Nephron (organoid): Measurements from ENCODE around the gene APOL4.

Experiments
- H3K27ac Mint-ChIP-seq, 3 experiments: 2 replicates each; pipeline ENCODE4 v1.8.0; 2020; ENCODE audit warnings: mixed read lengths in 3 of 3, mild to moderate bottlenecking in 2 of 3, moderate library complexity in 1 of 3
- H3K27me3 Mint-ChIP-seq: 2 replicates; pipeline ENCODE4 v1.8.0; 2021; ENCODE audit warnings: low read depth, mild to moderate bottlenecking, moderate library complexity, mixed read lengths
- H3K36me3 Mint-ChIP-seq: 2 replicates; pipeline ENCODE4 v1.8.0; 2020; ENCODE audit warnings: low read depth, mixed read lengths
- H3K4me1 Mint-ChIP-seq: 2 replicates; pipeline ENCODE4 v1.8.0; 2020; ENCODE audit warnings: mixed read lengths
- H3K4me3 Mint-ChIP-seq, 3 experiments: 2 replicates each; pipeline ENCODE4 v1.8.0; 2020; ENCODE audit warnings: mild to moderate bottlenecking in 3 of 3, mixed read lengths in 3 of 3, moderate library complexity in 2 of 3
- H3K9me3 Mint-ChIP-seq: 2 replicates; pipeline ENCODE4 v1.8.0; 2020; ENCODE audit warnings: mixed read lengths
- CTCF ChIP-seq, 3 experiments: fragments of 200-600 bp; sonication (generic); IDR thresholded peaks; one replicate each; pipeline ENCODE4 v1.5.0; 2021; ENCODE audit warnings: antibody characterized with exemption in 3 of 3; ENCODE audit not compliant: unreplicated experiment in 3 of 3

APOL4 gene

GRCh38 chr22:36199001-36199551 is 2.5 kb downstream of the APOL4 start:
- TF ChIP-seq CTCF (IDR thresholded peaks at IDR 0.05; ENCODE audit: unreplicated experiment in 3 of 3): no peak
- Mint-ChIP-seq H3K36me3 (no peaks in the 10 kb centered on the region), H3K27ac (peak overlapping the region; percentile 52 to 79 (median 60)), H3K27me3 (no peaks in the 10 kb centered on the region), H3K4me3 (peak overlapping the region in 1 of 3 experiments; percentile 58), H3K4me1 (peaks cover 81% of the 10 kb centered on the region), H3K9me3 (no peaks in the 10 kb centered on the region)

- no peak for TF ChIP-seq CTCF (IDR thresholded peaks at IDR 0.05; ENCODE audit: unreplicated experiment in 3 of 3)
- H3K27me3 Mint-ChIP-seq: no peaks in the 10 kb centered on the region
- no peaks in the 10 kb centered on the region for H3K9me3 Mint-ChIP-seq
- peak overlapping the region; percentile 98 to 99 (median 99) for H3K27ac Mint-ChIP-seq
- H3K4me1 Mint-ChIP-seq: peaks cover 79% of the 10 kb centered on the region
- no peaks in the 10 kb centered on the region for H3K36me3 Mint-ChIP-seq
- H3K4me3 Mint-ChIP-seq: peak overlapping the region in 1 of 3 experiments; percentile 7
These were observed 3.1 kb downstream of the APOL4 start for GRCh38 chr22:36198536-36198935.

- peak overlapping the region; percentile 98 to 99 (median 99) for H3K27ac Mint-ChIP-seq
- no peaks in the 10 kb centered on the region for H3K36me3 Mint-ChIP-seq
- peaks cover 70% of the 10 kb centered on the region for H3K4me1 Mint-ChIP-seq
- peak overlapping the region; percentile 53 to 75 (median 62) for H3K4me3 Mint-ChIP-seq
- no peak for TF ChIP-seq CTCF (IDR thresholded peaks at IDR 0.05; ENCODE audit: unreplicated experiment in 3 of 3)
- peaks cover 3% of the 10 kb centered on the region for H3K27me3 Mint-ChIP-seq
- H3K9me3 Mint-ChIP-seq: no peaks in the 10 kb centered on the region
These were observed 4.0 kb downstream of the APOL4 start for GRCh38 chr22:36197514-36198146.

- no peaks in the 10 kb centered on the region for H3K36me3 Mint-ChIP-seq
- H3K27me3 Mint-ChIP-seq: peaks cover 7% of the 10 kb centered on the region
- TF ChIP-seq CTCF (IDR thresholded peaks at IDR 0.05; ENCODE audit: unreplicated experiment in 3 of 3): no peak
- H3K4me1 Mint-ChIP-seq: peaks cover 65% of the 10 kb centered on the region
- H3K27ac Mint-ChIP-seq: peak overlapping the region; percentile 98 to 99 (median 99)
- peak overlapping the region; percentile 53 to 75 (median 62) for H3K4me3 Mint-ChIP-seq
- no peaks in the 10 kb centered on the region for H3K9me3 Mint-ChIP-seq
These were observed 4.6 kb downstream of the APOL4 start for GRCh38 chr22:36197065-36197440.

- Mint-ChIP-seq H3K36me3 (no peaks in the 10 kb centered on the region), H3K27ac (peak overlapping the region; percentile 98 to 99 (median 99)), H3K4me3 (peak overlapping the region; percentile 53 to 75 (median 62)), H3K4me1 (peaks cover 60% of the 10 kb centered on the region), H3K9me3 (no peaks in the 10 kb centered on the region), H3K27me3 (peaks cover 7% of the 10 kb centered on the region)
- no peak for TF ChIP-seq CTCF (IDR thresholded peaks at IDR 0.05; ENCODE audit: unreplicated experiment in 3 of 3)
These were observed 5.2 kb downstream of the APOL4 start for GRCh38 chr22:36196254-36197064.
